ENCODE results near the gene UACA. TPM values are rescaled to one million over a fixed set of nuclear protein-coding genes. Genes with fewer than 3 reads are reported as not detected.

UACA gene
- total and polyA plus RNA-seq, 2 donors (not counting 3 experiments of a cell fraction or from before 2014, with no cell fraction given), result 167 to 292 TPM

- H3K9me3 ChIP-seq (replicated peaks; ENCODE audit: control insufficient read depth, insufficient read depth, low read length), result no peaks in the 10 kb centered on the region
- H3K9me1 ChIP-seq (replicated peaks; ENCODE audit: control insufficient read depth, extremely low read depth, insufficient read depth, low read length), result no peaks in the 10 kb centered on the region
- H2AFZ ChIP-seq (ENCODE audit: low read depth, low read length), result no peak overlapping the region
- H3K36me3 ChIP-seq (ENCODE audit: control insufficient read depth in 2 of 2, extremely low read depth in 1 of 2, insufficient read depth in 2 of 2, low read length in 2 of 2), result no peaks in the 10 kb centered on the region
- no TSS peak for BruUV-seq (replicated peaks)
- peaks cover 54% of the 10 kb centered on the region for H3K4me1 ChIP-seq (ENCODE audit: control insufficient read depth, extremely low read depth, insufficient read depth, low read length)
- CTCF ChIA-PET, result interaction anchor here (1.7 kb wide), 1 partner anchor 12 kb away, joined by 5 read pairs; no protein-coding TSS in a partner anchor
- H3K79me2 ChIP-seq (ENCODE audit: control insufficient read depth, insufficient read depth, low read length), result peaks cover 63% of the 10 kb centered on the region
- H3K4me2 ChIP-seq (ENCODE audit: insufficient read depth, low read length), result no peak overlapping the region
- H3K27me3 ChIP-seq (ENCODE audit: control insufficient read depth in 2 of 2, insufficient read depth in 2 of 2, low read length in 2 of 2), result no peaks in the 10 kb centered on the region
- TF ChIP-seq GATA2 (IDR thresholded peaks at IDR 0.05; ENCODE audit: insufficient read depth, insufficient read length, low read depth, low read length) (no peak), MYC (IDR thresholded peaks at IDR 0.05; ENCODE audit: low read depth, low read length) (no peak), EZH2 (IDR thresholded peaks at IDR 0.05; ENCODE audit: borderline replicate concordance, low read depth, low read length, severe bottlenecking) (no peak), JUN (IDR thresholded peaks at IDR 0.05; ENCODE audit: borderline replicate concordance, insufficient read depth, insufficient read length, low read depth) (no peak), FOS (IDR thresholded peaks at IDR 0.05; ENCODE audit: borderline replicate concordance, insufficient read depth, low read length) (no peak), POLR2AphosphoS5 (IDR thresholded peaks at IDR 0.05; ENCODE audit: insufficient read depth, low read depth, low read length) (no peak), MAX (IDR thresholded peaks at IDR 0.05; ENCODE audit: insufficient read depth, insufficient read length) (no peak), POLR2A (IDR thresholded peaks at IDR 0.05; ENCODE audit: low read depth, low read length) (no peak), CTCF (IDR thresholded peaks at IDR 0.05; ENCODE audit: extremely low read depth in 1 of 2, insufficient read depth in 1 of 2, low read depth in 1 of 2, low read length in 2 of 2) (no peak)
- no peaks in the 10 kb centered on the region for H4K20me1 ChIP-seq (replicated peaks; ENCODE audit: control insufficient read depth, extremely low read depth, insufficient read depth, low read length)
- FAIRE-seq (no peak), DNase-seq (ENCODE audit: low read depth, low spot score) (no peak)
- H3K9ac ChIP-seq (replicated peaks; ENCODE audit: extremely low read depth, insufficient read depth, low read length), result no peak overlapping the region
- intact Hi-C loops (cut with micrococcal nuclease) (no loop called here), dilution Hi-C loops (cut with MboI; ENCODE audit: extremely low pct_ligation_motif_present, low sequenced_read_pairs) (no loop called here)
- H3K4me3 ChIP-seq (replicated peaks in 1 of 3; ENCODE audit: insufficient read depth in 1 of 3, low read depth in 1 of 3, low read length in 3 of 3), result no peak overlapping the region
- POLR2A ChIA-PET, result no interaction called here
- H3K27ac ChIP-seq (ENCODE audit: insufficient read depth, low read depth, low read length), result no peak overlapping the region
These were observed 52.6 kb downstream of the UACA start for GRCh38 chr15:70710714-70711113.
